Measurements from ENCODE around the gene ALDH3B1.

ALDH3B1 gene

DNA sequence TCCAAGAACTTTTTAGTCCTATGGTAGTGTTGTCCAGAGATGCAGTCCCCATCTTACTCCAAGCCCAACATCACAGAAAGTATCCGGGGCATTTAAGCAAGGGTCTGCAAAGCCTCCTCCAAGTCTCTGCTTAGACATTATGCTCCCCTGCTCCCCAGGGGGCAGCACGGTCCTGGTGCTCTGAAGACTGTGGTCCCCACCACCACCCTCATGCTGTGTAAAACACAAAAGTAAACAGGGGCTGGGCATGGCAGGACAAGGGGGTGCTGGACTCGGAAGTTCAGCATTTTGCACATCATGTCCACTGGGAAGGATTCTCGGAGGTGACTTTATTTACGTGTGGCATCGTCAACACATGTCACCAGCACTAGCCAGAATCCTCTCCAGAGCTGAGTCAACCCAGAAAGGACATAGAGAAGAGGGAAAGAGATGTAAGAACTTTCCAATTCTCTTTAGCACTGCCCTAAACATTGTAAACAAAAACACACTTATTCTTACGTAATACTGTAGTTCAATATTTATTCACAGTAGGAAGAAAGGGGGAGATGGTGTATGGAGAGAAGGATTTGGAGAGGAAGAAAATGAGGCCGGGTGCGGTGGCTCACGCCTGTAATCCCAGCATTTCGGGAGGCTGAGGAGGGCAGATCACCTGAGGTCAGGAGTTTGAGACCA lies 66.4 kb downstream of the ALDH3B1 start:
- DNase-seq = no peak

DNA sequence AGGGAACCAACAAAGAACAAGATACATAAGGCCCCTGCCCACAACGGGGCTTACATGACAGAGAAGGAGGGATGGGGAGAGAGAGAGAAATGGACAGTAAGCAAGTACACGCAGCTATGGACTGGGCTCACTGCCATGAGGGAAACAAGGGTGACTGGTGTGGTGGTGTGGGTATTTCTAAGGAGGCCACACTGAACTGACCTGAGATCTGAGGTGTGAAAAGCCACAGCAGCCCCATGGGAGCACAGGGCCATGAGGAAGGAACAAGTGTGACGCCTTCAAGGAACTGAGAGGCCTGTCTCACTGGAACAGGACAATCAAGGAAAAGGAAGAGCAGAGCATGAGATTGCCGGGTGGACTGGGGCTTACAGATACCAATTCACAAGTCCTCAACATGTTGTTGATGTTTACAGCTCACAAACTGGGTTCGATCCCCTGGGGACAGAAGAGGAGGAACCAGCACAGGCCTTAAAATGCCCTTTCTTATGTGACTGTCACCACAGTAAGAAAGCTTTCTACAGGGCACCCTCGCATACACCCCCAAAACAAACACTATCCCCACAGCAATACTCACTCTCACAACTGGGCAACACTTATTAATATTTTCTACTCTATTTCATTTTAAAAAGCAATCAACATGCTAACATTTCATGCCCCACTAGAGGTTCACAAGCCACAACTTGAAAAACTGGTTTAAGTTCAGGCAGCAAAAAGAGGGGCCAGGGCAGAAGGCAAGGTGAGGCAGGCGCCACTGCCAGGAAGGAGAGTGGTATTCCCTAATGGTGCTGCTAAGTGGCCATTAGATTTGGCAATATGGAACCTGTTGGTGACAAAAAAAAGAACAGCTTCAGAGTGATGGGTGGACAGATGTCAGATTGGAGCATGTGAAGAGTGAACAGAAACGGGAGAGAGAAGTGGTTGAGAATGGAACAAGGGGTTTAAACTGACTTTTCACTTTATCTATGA lies 67.8 kb downstream of the ALDH3B1 start:
- no peak for DNase-seq

All from KG1 (cell line).